ENCODE measurements around the gene USP3.

DNA sequence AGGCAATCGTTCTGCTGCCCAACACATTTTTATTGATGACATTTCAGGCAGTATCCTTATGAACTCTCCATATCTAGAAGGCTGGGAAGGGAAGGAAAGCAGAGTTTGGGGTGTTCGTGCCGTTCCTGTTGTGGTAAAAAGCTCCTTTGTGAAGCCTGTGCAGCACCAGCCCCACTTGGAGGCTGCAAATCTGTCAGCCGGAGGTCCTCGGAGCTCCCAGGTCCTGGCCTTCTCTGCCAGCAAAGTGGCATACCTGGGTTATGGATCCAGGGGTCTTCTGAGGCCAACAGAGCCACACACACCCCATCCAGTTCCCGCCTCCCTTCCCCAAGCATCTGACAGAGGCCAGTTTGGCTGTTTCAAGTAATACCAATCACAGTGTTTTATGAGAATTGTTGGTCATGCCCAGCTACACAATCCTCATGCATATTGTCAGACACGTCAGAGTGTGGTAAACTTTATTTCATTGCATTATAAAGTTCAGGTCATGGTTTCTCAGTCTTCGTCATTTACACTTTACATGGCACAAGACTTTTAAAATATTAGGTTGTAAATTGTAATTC, 15.9 kb upstream of the USP3 start:
- TF ChIP-seq EZH2 (optimal IDR thresholded peaks at IDR 0.05; ENCODE audit: low read depth, low read length) = no peak
- TF ChIP-seq, protein P1, sequence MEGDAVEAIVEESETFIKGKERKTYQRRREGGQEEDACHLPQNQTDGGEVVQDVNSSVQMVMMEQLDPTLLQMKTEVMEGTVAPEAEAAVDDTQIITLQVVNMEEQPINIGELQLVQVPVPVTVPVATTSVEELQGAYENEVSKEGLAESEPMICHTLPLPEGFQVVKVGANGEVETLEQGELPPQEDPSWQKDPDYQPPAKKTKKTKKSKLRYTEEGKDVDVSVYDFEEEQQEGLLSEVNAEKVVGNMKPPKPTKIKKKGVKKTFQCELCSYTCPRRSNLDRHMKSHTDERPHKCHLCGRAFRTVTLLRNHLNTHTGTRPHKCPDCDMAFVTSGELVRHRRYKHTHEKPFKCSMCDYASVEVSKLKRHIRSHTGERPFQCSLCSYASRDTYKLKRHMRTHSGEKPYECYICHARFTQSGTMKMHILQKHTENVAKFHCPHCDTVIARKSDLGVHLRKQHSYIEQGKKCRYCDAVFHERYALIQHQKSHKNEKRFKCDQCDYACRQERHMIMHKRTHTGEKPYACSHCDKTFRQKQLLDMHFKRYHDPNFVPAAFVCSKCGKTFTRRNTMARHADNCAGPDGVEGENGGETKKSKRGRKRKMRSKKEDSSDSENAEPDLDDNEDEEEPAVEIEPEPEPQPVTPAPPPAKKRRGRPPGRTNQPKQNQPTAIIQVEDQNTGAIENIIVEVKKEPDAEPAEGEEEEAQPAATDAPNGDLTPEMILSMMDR (IDR thresholded peaks at IDR 0.05; ENCODE audit: low read length) = no peak

All from MM.1S (cell line).